OCI-LY7 (cell line): ENCODE measurements around the gene AGAP9.
"Not testable (repeated sequence)": the region's sequence is repeated elsewhere in the genome, so short reads cannot be mapped to it uniquely, and the experiment has no call there.

Experiments
- CTCF ChIP-seq: fragments of 200-600 bp; sonication (generic); conservative IDR thresholded peaks from 2 replicates; pipeline ENCODE4 v1.5.1; 2014; ENCODE audit warnings: mild to moderate bottlenecking, antibody characterized with exemption, low read length, moderate library complexity, mixed read lengths
- EZH2phosphoT487 ChIP-seq: fragments of 200-600 bp; sonication (generic); IDR thresholded peaks from 2 replicates; pipeline ENCODE4 v1.6.1; 2018; ENCODE audit warnings: low read depth, borderline replicate concordance, mild to moderate bottlenecking, mixed run types, antibody characterized with exemption, low read length, moderate library complexity, mixed read lengths

GRCh38 chr10:47491600-47491999 lies 31.8 kb downstream of the AGAP9 start, which contains the start of gene FAM25G:
- not testable (repeated sequence) for TF ChIP-seq EZH2phosphoT487, CTCF
